Fibroblast of skin of back (primary cell): ENCODE measurements around the gene CDC25B.
"Not testable (repeated sequence)": the region's sequence is repeated elsewhere in the genome, so short reads cannot be mapped to it uniquely, and the experiment has no call there.

Source experiments
- DNase-seq: peaks from one replicate; pipeline ENCODE4 v3.0.0-alpha.2; 2013

Gene CDC25B

GRCh38 chr20:3808544-3808943 lies 12.4 kb downstream of the CDC25B start:
- no peak for DNase-seq

- peak; percentile 99 for DNase-seq
Observed at GRCh38 chr20:3811467-3812258, 15.6 kb downstream of the CDC25B start.

GRCh38 chr20:3812259-3812681 lies 16.2 kb downstream of the CDC25B start:
- no peak for DNase-seq

GRCh38 chr20:3812975-3813847 lies 17.1 kb downstream of the CDC25B start:
- DNase-seq = no peak

- no peak for DNase-seq
Observed at GRCh38 chr20:3813848-3814581, 17.9 kb downstream of the CDC25B start.

- no peak for DNase-seq
Observed at GRCh38 chr20:3814928-3815495, 18.9 kb downstream of the CDC25B start.

- no peak for DNase-seq
Observed at GRCh38 chr20:3815703-3816315, 19.7 kb downstream of the CDC25B start.

- peak; percentile 81 for DNase-seq
Observed at GRCh38 chr20:3818155-3819151, 22.3 kb downstream of the CDC25B start.

- DNase-seq = no peak
Observed at GRCh38 chr20:3819411-3820047, 23.4 kb downstream of the CDC25B start.

GRCh38 chr20:3820048-3820900 lies 24.2 kb downstream of the CDC25B start, which contains the start of gene AP5S1:
Gene AP5S1 (plus strand): TSS chr20:3820547. CDS start chr20:3822118, 1,571 bp downstream.
- DNase-seq = peak; percentile 96

GRCh38 chr20:3820901-3821727 lies 25.0 kb downstream of the CDC25B start:
- no peak for DNase-seq

GRCh38 chr20:3821996-3822395 lies 25.9 kb downstream of the CDC25B start:
- DNase-seq = no peak

- no peak for DNase-seq
Observed at GRCh38 chr20:3823881-3824280, 27.8 kb downstream of the CDC25B start.

- DNase-seq = no peak
Observed at GRCh38 chr20:3825526-3825925, 29.4 kb downstream of the CDC25B start.

GRCh38 chr20:3826420-3826819 lies 30.3 kb downstream of the CDC25B start:
- no peak for DNase-seq

GRCh38 chr20:3828798-3829197 lies 32.7 kb downstream of the CDC25B start:
- DNase-seq = no peak

- DNase-seq = not testable (repeated sequence)
Observed at GRCh38 chr20:3829891-3830290, 33.8 kb downstream of the CDC25B start.

- no peak for DNase-seq
Observed at GRCh38 chr20:3836132-3836531, 40.0 kb downstream of the CDC25B start.
